ENCODE results near the gene C6orf58.
A peak's percentile ranks its signal among the peaks of the same experiment; 100 is the strongest.

C6orf58 gene

GRCh38 chr6:127576874-127577273 lies at the start of gene C6orf58:
TSS of gene C6orf58 (plus strand) at chr6:127577174. CDS start at chr6:127577186, 12 bp downstream.
- no peak for DNase-seq

GRCh38 chr6:127533011-127533410 lies 44.0 kb upstream of the C6orf58 start:
- no peak for DNase-seq

- no peak for DNase-seq
Measured at GRCh38 chr6:127533736-127534135, 43.2 kb upstream of the C6orf58 start.

GRCh38 chr6:127538750-127539264 lies 38.2 kb upstream of the C6orf58 start:
- DNase-seq = no peak

GRCh38 chr6:127539272-127539671 lies 37.7 kb upstream of the C6orf58 start:
- no peak for DNase-seq

- peak; percentile 22 for DNase-seq
Measured at GRCh38 chr6:127547215-127547614, 29.8 kb upstream of the C6orf58 start.

GRCh38 chr6:127547904-127548649 lies 28.9 kb upstream of the C6orf58 start:
- DNase-seq = no peak

- no peak for DNase-seq
Measured at GRCh38 chr6:127550403-127550802, 26.6 kb upstream of the C6orf58 start.

GRCh38 chr6:127554435-127555006 lies 22.5 kb upstream of the C6orf58 start:
- peak; percentile 3 for DNase-seq

GRCh38 chr6:127561660-127562059 lies 15.3 kb upstream of the C6orf58 start:
- DNase-seq = no peak

GRCh38 chr6:127564761-127565160 lies 12.2 kb upstream of the C6orf58 start:
- DNase-seq = no peak

GRCh38 chr6:127566119-127566518 lies 10.9 kb upstream of the C6orf58 start:
- DNase-seq = no peak

- DNase-seq = no peak
Measured at GRCh38 chr6:127566651-127567050, 10.3 kb upstream of the C6orf58 start.

GRCh38 chr6:127567476-127567875 lies 9.5 kb upstream of the C6orf58 start:
- no peak for DNase-seq

- no peak for DNase-seq
Measured at GRCh38 chr6:127570739-127571389, 6.1 kb upstream of the C6orf58 start.

- DNase-seq = no peak
Measured at GRCh38 chr6:127578900-127579299, 1.9 kb downstream of the C6orf58 start.

- no peak for DNase-seq
Measured at GRCh38 chr6:127581576-127581975, 4.6 kb downstream of the C6orf58 start.

- no peak for DNase-seq
Measured at GRCh38 chr6:127582777-127583462, 5.9 kb downstream of the C6orf58 start.

GRCh38 chr6:127585123-127585522 lies 8.1 kb downstream of the C6orf58 start:
- no peak for DNase-seq

GRCh38 chr6:127586372-127586771 lies 9.4 kb downstream of the C6orf58 start:
- no peak for DNase-seq

- DNase-seq = no peak
Measured at GRCh38 chr6:127587875-127588274, 10.9 kb downstream of the C6orf58 start.

GRCh38 chr6:127589135-127589534 lies 12.2 kb downstream of the C6orf58 start:
- DNase-seq = no peak

- DNase-seq = no peak
Measured at GRCh38 chr6:127590344-127590743, 13.4 kb downstream of the C6orf58 start.
